ENCODE results near the gene SSX7.
"Not testable (repeated sequence)": the region's sequence is repeated elsewhere in the genome, so short reads cannot be mapped to it uniquely, and the experiment has no call there.

SSX7 gene

GRCh38 chrX:52654800-52655199 lies at the start of gene SSX7:
TSS of gene SSX7 (minus strand) at chrX:52654900. CDS start at chrX:52653472, 1,428 bp downstream.
- DNase-seq = not testable (repeated sequence)

GRCh38 chrX:52692034-52692433 lies 37.3 kb upstream of the SSX7 start:
- DNase-seq = not testable (repeated sequence)

- DNase-seq = not testable (repeated sequence)
Measured at GRCh38 chrX:52662218-52662617, 7.5 kb upstream of the SSX7 start.

GRCh38 chrX:52655475-52655874 lies 775 bp upstream of the SSX7 start:
- DNase-seq = not testable (repeated sequence)

- not testable (repeated sequence) for DNase-seq
Measured at GRCh38 chrX:52650676-52651075, 4.0 kb downstream of the SSX7 start.

- not testable (repeated sequence) for DNase-seq
Measured at GRCh38 chrX:52648956-52649355, 5.7 kb downstream of the SSX7 start.

- DNase-seq = not testable (repeated sequence)
Measured at GRCh38 chrX:52628483-52628882, 26.2 kb downstream of the SSX7 start.

GRCh38 chrX:52620661-52621060 lies 34.0 kb downstream of the SSX7 start:
- DNase-seq = not testable (repeated sequence)

GRCh38 chrX:52608961-52609360 lies 45.7 kb downstream of the SSX7 start:
- DNase-seq = no peak

GRCh38 chrX:52603151-52603550 lies 51.5 kb downstream of the SSX7 start:
- DNase-seq = not testable (repeated sequence)

- DNase-seq = no peak
Measured at GRCh38 chrX:52598886-52599285, 55.8 kb downstream of the SSX7 start.

GRCh38 chrX:52594658-52595057 lies 60.0 kb downstream of the SSX7 start:
- DNase-seq = no peak
